Muscle layer of colon (tissue), 2 donors: Measurements from ENCODE around the gene MARCHF10.
"Not testable (repeated sequence)": the region's sequence is repeated elsewhere in the genome, so short reads cannot be mapped to it uniquely, and the experiment has no call there.

Source experiments
- H3K27ac ChIP-seq: one replicate; pipeline ENCODE4 v1.7.0; 2013; ENCODE audit warnings: low read depth, mild to moderate bottlenecking, low read length, moderate library complexity
- H3K27me3 ChIP-seq, 2 donors: one replicate each; pipeline ENCODE4 v1.7.0; 2013; ENCODE audit warnings: low read length in 2 of 2, mild to moderate bottlenecking in 2 of 2; ENCODE audit not compliant: insufficient read depth in 2 of 2, control insufficient read depth in 1 of 2
- H3K36me3 ChIP-seq: one replicate; pipeline ENCODE4 v1.7.0; 2013; ENCODE audit warnings: mild to moderate bottlenecking, low read length; ENCODE audit not compliant: insufficient read depth
- H3K4me1 ChIP-seq: one replicate; pipeline ENCODE4 v1.7.0; 2013; ENCODE audit warnings: mild to moderate bottlenecking, low read length; ENCODE audit not compliant: insufficient read depth
- H3K4me3 ChIP-seq, 2 donors: one replicate each; pipeline ENCODE4 v1.7.0; 2013; ENCODE audit warnings: low read length in 2 of 2, low read depth in 1 of 2, mild to moderate bottlenecking in 1 of 2, moderate library complexity in 1 of 2
- H3K9ac ChIP-seq: one replicate; pipeline ENCODE4 v1.7.0; 2013; ENCODE audit warnings: low read length
- H3K9me3 ChIP-seq: one replicate; pipeline ENCODE4 v1.7.0; 2013; ENCODE audit warnings: mild to moderate bottlenecking, low read length
- donor health status: abdominal sarcoma.
- donor health status: Adenocarcinoma of cecum.

The MARCHF10 gene

GRCh38 chr17:62807812-62808575, at the start of gene MARCHF10:
TSS of gene MARCHF10 (minus strand) at chr17:62808314. CDS start at chr17:62801735, 6,579 bp downstream.
- Histone ChIP-seq H3K4me3 (no peak within 1 kb of the TSS), H3K9me3 (no peaks in the 10 kb centered on the region), H3K9ac (no peak within 1 kb of the TSS), H3K36me3 (no peaks in the 10 kb centered on the region), H3K27me3 (peaks cover 0 to 14% of the 10 kb centered on the region in 2 donors), H3K4me1 (no peaks in the 10 kb centered on the region), H3K27ac (no peak within 1 kb of the TSS)

GRCh38 chr17:62857526-62857925, 49.4 kb upstream of the MARCHF10 start:
- no peak overlapping the region for H3K27ac ChIP-seq
- H3K4me1 ChIP-seq = no peaks in the 10 kb centered on the region
- H3K9ac ChIP-seq = no peak overlapping the region
- no peak overlapping the region for H3K4me3 ChIP-seq
- H3K9me3 ChIP-seq = no peaks in the 10 kb centered on the region
- H3K27me3 ChIP-seq = no peaks in the 10 kb centered on the region
- no peaks in the 10 kb centered on the region for H3K36me3 ChIP-seq

- H3K9me3 ChIP-seq = no peaks in the 10 kb centered on the region
- no peak overlapping the region for H3K4me3 ChIP-seq
- H3K36me3 ChIP-seq = no peaks in the 10 kb centered on the region
- no peak overlapping the region for H3K9ac ChIP-seq
- no peak overlapping the region for H3K27ac ChIP-seq
- no peaks in the 10 kb centered on the region for H3K4me1 ChIP-seq
- H3K27me3 ChIP-seq = no peaks in the 10 kb centered on the region
These were observed 48.5 kb upstream of the MARCHF10 start for GRCh38 chr17:62856594-62856993.

GRCh38 chr17:62855156-62855555, 47.0 kb upstream of the MARCHF10 start:
- Histone ChIP-seq H3K9me3 (no peaks in the 10 kb centered on the region), H3K36me3 (no peaks in the 10 kb centered on the region), H3K27ac (no peak overlapping the region), H3K4me3 (no peak overlapping the region), H3K9ac (no peak overlapping the region), H3K27me3 (no peaks in the 10 kb centered on the region), H3K4me1 (no peaks in the 10 kb centered on the region)

- Histone ChIP-seq H3K9me3 (no peaks in the 10 kb centered on the region), H3K27ac (no peak overlapping the region), H3K4me1 (no peaks in the 10 kb centered on the region), H3K36me3 (no peaks in the 10 kb centered on the region), H3K27me3 (no peaks in the 10 kb centered on the region), H3K9ac (no peak overlapping the region), H3K4me3 (no peak overlapping the region)
These were observed 46.1 kb upstream of the MARCHF10 start for GRCh38 chr17:62854098-62854680.

- no peaks in the 10 kb centered on the region for H3K36me3 ChIP-seq
- H3K4me1 ChIP-seq = no peaks in the 10 kb centered on the region
- H3K27me3 ChIP-seq = no peaks in the 10 kb centered on the region
- H3K4me3 ChIP-seq = no peak overlapping the region
- H3K9ac ChIP-seq = no peak overlapping the region
- no peak overlapping the region for H3K27ac ChIP-seq
- no peaks in the 10 kb centered on the region for H3K9me3 ChIP-seq
These were observed 44.1 kb upstream of the MARCHF10 start for GRCh38 chr17:62852195-62852594.

GRCh38 chr17:62849591-62850415, 41.7 kb upstream of the MARCHF10 start:
- H3K27me3 ChIP-seq, H3K4me3 ChIP-seq, H3K27ac ChIP-seq, H3K9ac ChIP-seq, H3K36me3 ChIP-seq, H3K4me1 ChIP-seq, H3K9me3 ChIP-seq: not testable (repeated sequence)

GRCh38 chr17:62848334-62848733, 40.2 kb upstream of the MARCHF10 start:
- H3K4me3 ChIP-seq = no peak overlapping the region
- no peak overlapping the region for H3K27ac ChIP-seq
- no peaks in the 10 kb centered on the region for H3K27me3 ChIP-seq
- H3K4me1 ChIP-seq = no peaks in the 10 kb centered on the region
- no peak overlapping the region for H3K9ac ChIP-seq
- H3K36me3 ChIP-seq = no peaks in the 10 kb centered on the region
- H3K9me3 ChIP-seq = no peaks in the 10 kb centered on the region

GRCh38 chr17:62847426-62847825, 39.3 kb upstream of the MARCHF10 start:
- H3K9me3 ChIP-seq = no peaks in the 10 kb centered on the region
- H3K36me3 ChIP-seq = no peaks in the 10 kb centered on the region
- H3K27me3 ChIP-seq = no peaks in the 10 kb centered on the region
- H3K9ac ChIP-seq = no peak overlapping the region
- H3K4me1 ChIP-seq = no peaks in the 10 kb centered on the region
- no peak overlapping the region for H3K27ac ChIP-seq
- no peak overlapping the region for H3K4me3 ChIP-seq

GRCh38 chr17:62840871-62841270, 32.8 kb upstream of the MARCHF10 start:
- H3K4me3 ChIP-seq = no peak overlapping the region
- no peaks in the 10 kb centered on the region for H3K4me1 ChIP-seq
- no peaks in the 10 kb centered on the region for H3K9me3 ChIP-seq
- H3K9ac ChIP-seq = no peak overlapping the region
- H3K27me3 ChIP-seq = no peaks in the 10 kb centered on the region
- H3K36me3 ChIP-seq = no peaks in the 10 kb centered on the region
- H3K27ac ChIP-seq = no peak overlapping the region

GRCh38 chr17:62833816-62834215, 25.7 kb upstream of the MARCHF10 start:
- not testable (repeated sequence) for H3K27me3 ChIP-seq, H3K4me3 ChIP-seq, H3K9ac ChIP-seq, H3K27ac ChIP-seq, H3K4me1 ChIP-seq, H3K9me3 ChIP-seq, H3K36me3 ChIP-seq
